ENCODE measurements around the gene C1QTNF12. TPM values are rescaled to one million over a fixed set of nuclear protein-coding genes. Genes with fewer than 3 reads are reported as not detected.

Gene C1QTNF12
- total RNA-seq, 1 donor from 2014 or later, result 1.7 TPM

- no peak overlapping the region for H3K4me3 Mint-ChIP-seq (ENCODE audit: low read depth)
- DNase-seq (ENCODE audit: low spot score, unreplicated experiment), result no peak
- no peak overlapping the region for H3K27ac Mint-ChIP-seq
- no peak for TF ChIP-seq CTCF (IDR thresholded peaks at IDR 0.05; ENCODE audit: unreplicated experiment)
- no peaks in the 10 kb centered on the region for H3K36me3 Mint-ChIP-seq (ENCODE audit: insufficient read depth)
- no peaks in the 10 kb centered on the region for H3K4me1 Mint-ChIP-seq (ENCODE audit: low read depth)
- no peaks in the 10 kb centered on the region for H3K9me3 Mint-ChIP-seq (ENCODE audit: low read depth)
- peaks cover 6% of the 10 kb centered on the region for H3K27me3 Mint-ChIP-seq
Observed at GRCh38 chr1:1210726-1211540, 35.6 kb downstream of the C1QTNF12 start.

- no peaks in the 10 kb centered on the region for H3K9me3 Mint-ChIP-seq (ENCODE audit: low read depth)
- H3K4me1 Mint-ChIP-seq (ENCODE audit: low read depth), result no peaks in the 10 kb centered on the region
- H3K4me3 Mint-ChIP-seq (ENCODE audit: low read depth), result no peak overlapping the region
- H3K27me3 Mint-ChIP-seq, result peaks cover 6% of the 10 kb centered on the region
- no peak for DNase-seq (ENCODE audit: low spot score, unreplicated experiment)
- no peak overlapping the region for H3K27ac Mint-ChIP-seq
- no peak for TF ChIP-seq CTCF (IDR thresholded peaks at IDR 0.05; ENCODE audit: unreplicated experiment)
- H3K36me3 Mint-ChIP-seq (ENCODE audit: insufficient read depth), result no peaks in the 10 kb centered on the region
Observed at GRCh38 chr1:1208713-1209433, 37.6 kb downstream of the C1QTNF12 start.

- no peaks in the 10 kb centered on the region for H3K36me3 Mint-ChIP-seq (ENCODE audit: insufficient read depth)
Observed at GRCh38 chr1:1207571-1207892, 39.0 kb downstream of the C1QTNF12 start.

GRCh38 chr1:1206966-1207531 is 39.5 kb downstream of the C1QTNF12 start:
- no peaks in the 10 kb centered on the region for H3K9me3 Mint-ChIP-seq (ENCODE audit: low read depth)

More at GRCh38 chr1:1207571-1207892, 39.0 kb downstream of the C1QTNF12 start:
- Mint-ChIP-seq H3K4me3 (ENCODE audit: low read depth) (no peak overlapping the region), H3K9me3 (ENCODE audit: low read depth) (no peaks in the 10 kb centered on the region), H3K27ac (no peak overlapping the region), H3K4me1 (ENCODE audit: low read depth) (no peaks in the 10 kb centered on the region), H3K27me3 (peaks cover 6% of the 10 kb centered on the region)
- DNase-seq (ENCODE audit: low spot score, unreplicated experiment), result no peak
- TF ChIP-seq CTCF (IDR thresholded peaks at IDR 0.05; ENCODE audit: unreplicated experiment), result no peak

More at GRCh38 chr1:1206966-1207531, 39.5 kb downstream of the C1QTNF12 start:
- H3K36me3 Mint-ChIP-seq (ENCODE audit: insufficient read depth), result no peaks in the 10 kb centered on the region
- H3K4me3 Mint-ChIP-seq (ENCODE audit: low read depth), result peak overlapping the region; percentile 16
- H3K27me3 Mint-ChIP-seq, result peaks cover 6% of the 10 kb centered on the region
- no peak for DNase-seq (ENCODE audit: low spot score, unreplicated experiment)
- TF ChIP-seq CTCF (IDR thresholded peaks at IDR 0.05; ENCODE audit: unreplicated experiment), result no peak
- no peak overlapping the region for H3K27ac Mint-ChIP-seq
- no peaks in the 10 kb centered on the region for H3K4me1 Mint-ChIP-seq (ENCODE audit: low read depth)

Data from progenitor cell of endocrine pancreas (in vitro differentiated cells).